GM19238 (cell line): ENCODE measurements around the gene ANKRD55.
"Not testable (repeated sequence)": the region's sequence is repeated elsewhere in the genome, so short reads cannot be mapped to it uniquely, and the experiment has no call there.

Experiments
- DNase-seq: peaks from one replicate; pipeline ENCODE4 v3.0.0; 2011; ENCODE audit warnings: low spot score; ENCODE audit not compliant: insufficient read length

ANKRD55 gene

DNA sequence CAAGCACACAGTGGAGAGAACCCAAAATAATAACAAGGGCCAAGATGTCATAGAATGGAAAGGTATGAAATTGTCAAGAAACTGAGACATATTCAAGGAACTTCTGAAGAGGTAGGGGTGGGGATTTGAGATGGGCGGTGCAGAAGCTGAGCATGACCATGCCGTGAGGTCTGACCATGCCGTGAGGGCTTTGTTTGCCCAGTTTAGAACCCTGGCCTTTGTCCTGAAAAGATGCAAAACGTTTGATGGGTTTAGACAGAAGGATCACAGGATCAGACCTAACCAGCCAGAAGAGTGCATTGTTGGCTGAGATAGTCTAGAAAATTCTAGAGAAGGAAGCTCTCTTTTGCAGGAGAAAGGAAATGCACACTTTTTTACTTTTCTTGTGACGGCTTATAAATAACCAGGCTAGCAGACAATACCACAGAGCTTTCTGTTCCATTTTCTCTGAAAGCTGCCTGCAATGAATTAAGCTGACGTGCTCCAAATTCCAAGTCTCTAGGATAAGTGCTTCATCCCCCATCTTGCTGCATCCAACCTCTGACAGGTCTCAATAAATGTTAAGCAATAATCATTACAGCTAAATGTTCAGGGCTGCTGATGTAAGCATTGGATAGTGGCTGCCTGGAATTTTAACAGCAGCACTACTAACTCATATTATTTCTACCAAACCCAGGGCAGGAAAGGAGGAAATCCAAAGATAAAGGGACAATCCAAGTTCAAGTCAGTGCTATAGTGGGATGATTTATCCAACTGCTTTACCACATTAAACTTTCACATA is 127.4 kb downstream of the ANKRD55 start:
- no peak for DNase-seq

DNA sequence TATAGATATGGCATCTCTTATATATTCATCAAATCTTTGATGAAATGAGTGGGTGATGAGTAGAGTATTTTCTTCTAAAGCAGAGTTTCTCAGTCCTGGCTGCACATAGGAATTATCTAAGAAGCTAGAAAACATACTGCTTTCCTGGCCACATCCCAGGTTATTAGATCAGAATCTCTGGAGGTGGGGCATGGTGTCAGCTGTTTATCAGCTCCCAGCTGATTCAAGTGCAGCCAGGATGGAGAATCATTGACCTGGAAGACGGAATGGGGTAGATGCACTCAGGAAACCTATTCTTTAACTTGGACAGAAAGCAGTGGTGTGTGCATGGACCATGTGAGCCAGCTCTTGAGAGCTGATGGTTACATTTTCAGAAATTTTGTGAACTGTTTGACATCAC is 130.2 kb downstream of the ANKRD55 start:
- DNase-seq = no peak

DNA sequence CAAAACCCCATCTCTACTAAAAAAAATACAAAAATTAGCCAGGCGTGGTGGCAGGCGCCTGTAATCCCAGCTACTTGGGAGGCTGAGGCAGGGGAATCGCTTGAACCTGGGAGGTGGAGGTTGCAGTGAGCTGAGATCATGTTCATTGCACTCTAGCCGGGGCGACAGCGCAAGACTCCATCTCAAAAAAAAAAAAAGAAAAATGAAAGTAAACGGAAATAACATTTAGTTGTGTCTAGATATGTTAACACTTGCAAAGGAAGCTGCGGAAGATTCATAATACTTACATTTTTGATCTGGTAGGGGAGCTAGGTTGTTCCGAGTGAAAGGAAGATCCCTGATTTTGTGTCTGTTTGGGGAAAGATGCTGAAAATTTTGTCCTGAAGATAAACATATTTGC is 130.9 kb downstream of the ANKRD55 start:
- DNase-seq = not testable (repeated sequence)

DNA sequence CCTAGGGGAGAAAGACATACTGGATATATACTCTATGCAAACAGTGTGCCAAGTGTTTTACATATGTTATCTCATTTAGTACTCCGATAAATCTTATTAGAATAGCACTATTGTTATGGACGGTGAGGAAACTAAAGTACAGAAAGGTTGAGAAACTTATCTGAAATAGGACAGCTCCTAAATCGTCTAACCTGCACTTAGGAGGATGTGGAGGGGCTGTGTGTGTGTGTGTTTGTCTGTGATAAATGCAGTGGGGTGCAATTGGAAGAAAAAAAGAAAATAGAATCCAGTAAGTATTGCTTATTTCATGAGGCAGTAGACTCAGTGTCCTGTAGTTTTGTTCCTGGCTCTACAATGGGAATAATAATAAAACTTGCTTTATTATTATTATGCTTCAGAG is 131.9 kb downstream of the ANKRD55 start:
- no peak for DNase-seq

DNA sequence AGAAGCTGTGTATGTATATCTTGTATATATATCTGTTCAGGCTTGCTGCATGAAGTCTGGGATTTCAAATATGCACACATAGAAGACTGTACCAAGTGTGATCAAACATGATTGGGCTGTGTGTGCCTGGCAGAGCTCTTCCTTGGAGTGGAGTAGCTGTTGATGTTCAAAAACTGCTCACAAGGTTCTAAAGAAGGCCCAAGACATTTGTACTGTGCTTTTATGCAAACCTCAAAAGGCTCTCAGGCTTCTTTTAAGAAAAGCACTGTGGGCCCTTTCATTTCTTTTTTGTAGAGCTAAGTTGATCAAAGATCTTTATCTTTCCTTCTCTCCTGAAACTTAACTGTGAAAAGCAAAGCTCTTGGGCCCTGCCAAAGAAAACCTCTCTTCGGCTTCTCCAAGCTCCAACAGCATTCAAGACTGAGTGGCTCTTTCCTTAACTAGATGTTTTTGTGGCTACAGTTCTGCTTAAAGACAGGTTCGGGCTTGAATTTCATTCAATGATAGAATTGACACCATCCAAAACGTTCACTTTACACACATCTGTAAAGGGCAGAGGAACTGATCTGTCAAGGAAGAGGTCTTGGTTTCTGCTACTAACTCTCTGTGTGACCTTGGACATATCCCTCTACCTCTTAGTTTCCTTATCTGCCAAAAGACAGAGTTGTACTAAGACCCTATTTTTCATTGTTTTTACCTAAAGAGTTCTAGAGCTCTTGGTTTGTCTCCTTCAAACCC is 132.5 kb downstream of the ANKRD55 start:
- no peak for DNase-seq

DNA sequence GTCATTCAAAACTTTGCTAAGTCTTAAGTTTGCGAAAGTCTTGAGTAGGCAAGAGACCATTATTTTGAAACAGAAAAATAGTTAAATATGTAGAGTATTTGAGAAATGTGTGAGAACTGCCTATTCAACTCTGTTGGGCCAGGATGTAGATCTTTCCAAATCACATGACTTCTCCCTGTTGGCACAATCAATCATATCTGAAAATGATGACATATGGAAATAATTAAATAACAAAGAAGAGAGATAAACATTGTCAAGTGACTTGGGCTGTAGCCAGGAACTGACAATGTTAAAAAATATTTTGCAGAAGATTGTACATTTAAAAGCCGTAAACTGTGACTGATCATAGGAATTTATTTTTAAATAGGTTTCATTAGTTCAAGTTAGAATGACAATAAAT is 133.8 kb downstream of the ANKRD55 start:
- no peak for DNase-seq

DNA sequence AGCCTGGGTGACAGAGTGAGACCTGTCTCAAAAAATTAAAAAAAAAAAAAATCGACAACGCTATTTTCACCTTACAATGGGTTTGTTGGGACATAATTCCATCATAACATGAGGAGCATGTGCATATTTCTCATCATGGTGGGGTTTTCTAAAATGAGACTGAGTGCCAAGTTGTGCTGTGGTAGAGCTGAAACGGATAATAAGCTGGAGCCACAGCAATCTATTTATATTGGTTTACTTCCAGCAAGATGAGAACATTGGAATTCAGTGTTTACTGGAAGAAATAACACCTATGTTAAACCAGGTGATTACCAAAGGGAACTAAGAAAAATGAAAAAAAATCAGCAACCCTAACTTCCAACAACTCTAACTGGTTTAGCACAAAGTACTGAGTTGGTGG is 136.1 kb downstream of the ANKRD55 start:
- no peak for DNase-seq

DNA sequence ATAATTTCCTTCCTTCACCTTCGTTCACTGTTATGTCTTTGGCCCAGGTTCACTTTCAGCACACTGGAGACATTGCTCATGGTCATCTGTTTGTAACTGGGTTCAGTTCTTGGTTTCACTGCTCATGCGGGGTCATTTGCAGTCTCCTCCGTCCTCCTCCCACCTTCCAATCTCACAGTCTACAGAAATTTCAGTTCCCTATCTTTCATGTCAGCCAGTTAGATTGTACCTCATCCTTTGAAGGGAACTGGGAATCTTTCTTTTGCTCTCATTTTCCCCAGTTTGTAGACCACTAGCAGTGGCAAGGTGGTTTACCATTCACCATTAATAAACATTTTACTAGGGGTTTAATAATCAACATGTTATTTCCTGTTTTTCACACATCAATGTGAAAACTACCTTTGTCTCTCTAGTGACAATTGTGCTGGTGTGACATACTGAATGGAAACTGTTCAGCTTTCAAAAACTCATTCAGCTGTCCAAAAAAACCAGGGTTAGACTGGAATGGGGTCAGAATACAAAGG is 137.5 kb downstream of the ANKRD55 start:
- DNase-seq = no peak

DNA sequence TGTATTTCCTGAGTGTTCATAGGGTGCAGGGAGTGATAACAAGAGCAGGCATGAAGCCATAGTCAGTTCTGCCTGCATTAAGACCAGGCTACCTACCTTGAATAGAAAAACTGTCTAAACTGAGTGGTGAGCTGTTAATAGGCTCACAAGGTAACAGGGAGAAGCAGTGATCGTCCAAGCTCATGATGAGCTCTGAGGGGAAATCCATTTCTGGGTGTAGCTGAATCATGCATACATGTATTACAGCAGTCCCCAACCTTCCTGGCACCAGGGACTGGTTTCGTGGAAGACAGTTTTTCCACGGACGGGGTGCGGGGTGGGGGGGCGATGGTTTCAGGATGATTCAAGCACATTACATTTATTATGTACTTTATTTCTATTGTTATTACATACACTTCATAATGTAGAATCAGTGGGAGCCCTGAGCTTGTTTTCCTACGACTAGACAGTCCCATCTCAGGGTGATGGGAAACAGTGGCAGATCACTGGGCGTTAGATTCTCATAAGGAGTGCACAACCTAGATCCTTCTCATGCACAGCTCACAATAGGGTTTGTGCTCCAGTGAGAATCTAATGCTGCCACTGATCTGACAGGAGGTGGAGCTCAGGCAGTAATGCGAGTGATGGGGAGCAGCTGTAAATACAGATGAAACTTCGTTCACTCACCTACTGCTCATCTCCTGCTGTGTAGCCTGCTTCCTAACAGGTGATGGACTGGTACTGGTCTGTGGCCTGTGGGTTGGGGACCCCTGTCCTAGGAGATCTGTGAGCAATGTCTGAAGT is 138.4 kb downstream of the ANKRD55 start:
- no peak for DNase-seq

DNA sequence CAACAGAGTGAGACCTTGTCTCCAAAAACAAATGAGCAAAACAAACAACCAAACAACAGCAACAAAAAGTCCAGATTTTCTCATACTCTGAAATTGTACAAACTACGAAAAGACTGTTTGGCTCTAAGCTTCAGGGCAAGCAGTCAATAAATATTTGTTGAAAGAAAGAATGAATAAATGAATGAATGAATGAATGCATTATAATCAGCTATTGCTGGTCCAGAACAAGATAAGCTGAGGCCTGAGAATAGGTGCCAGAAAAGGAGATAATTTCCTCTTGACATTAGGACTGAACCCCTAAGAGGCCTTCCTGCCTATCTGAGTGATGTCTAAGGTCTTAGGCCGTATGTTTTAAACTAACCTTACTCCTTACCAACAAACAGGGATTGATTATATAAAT is 139.2 kb downstream of the ANKRD55 start:
- no peak for DNase-seq

DNA sequence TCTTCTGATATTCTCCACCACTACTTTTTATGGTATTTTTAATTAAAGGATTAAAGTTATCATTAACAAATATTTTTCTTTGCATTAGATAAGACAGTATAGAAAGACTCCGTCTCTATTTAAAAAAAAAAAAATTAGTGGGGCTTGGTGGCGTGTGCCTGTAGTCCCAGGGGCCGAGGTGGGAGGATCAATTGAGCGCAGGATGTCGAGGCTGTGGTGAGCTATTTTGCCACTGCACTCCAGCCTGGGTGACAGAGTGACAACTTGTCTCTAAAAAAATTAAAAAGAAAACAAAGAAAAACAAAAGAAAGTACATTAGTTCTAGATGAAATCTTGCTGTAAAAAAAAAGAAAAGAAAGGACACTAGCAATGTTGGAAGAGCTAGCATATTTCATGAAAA is 141.0 kb downstream of the ANKRD55 start:
- DNase-seq = no peak

DNA sequence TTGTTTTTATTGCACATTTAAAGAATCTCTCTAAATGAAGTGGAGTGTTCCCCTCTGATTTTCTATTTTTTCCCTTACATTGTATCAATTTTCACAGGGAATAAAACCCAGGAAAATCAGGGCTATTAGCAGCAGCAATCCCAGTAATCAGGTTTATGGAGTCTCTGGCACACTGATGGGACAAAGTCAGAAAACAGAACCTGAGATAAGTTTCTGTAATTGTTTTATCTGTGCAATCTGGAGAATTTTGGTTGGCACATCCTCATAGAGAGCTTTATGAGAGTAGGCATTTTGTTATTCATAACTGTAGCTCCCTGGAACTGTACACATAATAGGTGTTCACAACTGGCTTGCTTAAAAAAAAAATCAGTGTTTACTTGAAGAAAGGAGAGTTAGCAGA is 141.5 kb downstream of the ANKRD55 start:
- DNase-seq = no peak

DNA sequence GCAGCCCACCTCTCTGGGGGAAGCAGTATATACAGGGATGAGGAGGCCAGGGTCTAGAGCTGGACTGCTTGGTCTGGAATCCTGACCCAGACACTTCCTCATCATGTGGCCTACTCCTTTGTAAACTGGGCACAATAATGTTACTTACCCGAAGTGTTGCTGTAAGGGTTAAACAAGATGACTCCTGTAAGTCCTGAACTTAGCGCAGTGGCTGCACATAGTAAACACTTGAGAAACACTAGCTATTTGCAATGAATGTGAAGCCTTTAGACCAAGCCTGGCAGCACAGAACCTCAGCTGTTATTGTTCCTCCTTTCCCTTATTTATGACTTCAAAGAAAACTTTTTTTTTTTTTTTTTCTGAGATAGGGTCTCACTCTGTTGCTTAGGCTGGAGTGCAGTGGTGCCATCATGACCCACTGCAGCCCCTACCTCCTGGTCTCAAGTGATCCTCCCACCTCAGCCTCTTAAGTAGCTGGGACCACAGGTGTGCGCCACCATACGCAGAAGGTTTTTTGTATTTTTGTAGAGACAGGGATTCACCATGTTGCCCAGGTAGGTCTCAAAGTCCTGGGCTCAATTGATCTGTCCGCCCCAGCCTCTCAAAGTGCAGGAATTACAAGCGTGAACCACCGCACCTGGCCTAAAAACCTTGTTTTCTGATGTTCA is 142.2 kb downstream of the ANKRD55 start:
- DNase-seq = no peak

DNA sequence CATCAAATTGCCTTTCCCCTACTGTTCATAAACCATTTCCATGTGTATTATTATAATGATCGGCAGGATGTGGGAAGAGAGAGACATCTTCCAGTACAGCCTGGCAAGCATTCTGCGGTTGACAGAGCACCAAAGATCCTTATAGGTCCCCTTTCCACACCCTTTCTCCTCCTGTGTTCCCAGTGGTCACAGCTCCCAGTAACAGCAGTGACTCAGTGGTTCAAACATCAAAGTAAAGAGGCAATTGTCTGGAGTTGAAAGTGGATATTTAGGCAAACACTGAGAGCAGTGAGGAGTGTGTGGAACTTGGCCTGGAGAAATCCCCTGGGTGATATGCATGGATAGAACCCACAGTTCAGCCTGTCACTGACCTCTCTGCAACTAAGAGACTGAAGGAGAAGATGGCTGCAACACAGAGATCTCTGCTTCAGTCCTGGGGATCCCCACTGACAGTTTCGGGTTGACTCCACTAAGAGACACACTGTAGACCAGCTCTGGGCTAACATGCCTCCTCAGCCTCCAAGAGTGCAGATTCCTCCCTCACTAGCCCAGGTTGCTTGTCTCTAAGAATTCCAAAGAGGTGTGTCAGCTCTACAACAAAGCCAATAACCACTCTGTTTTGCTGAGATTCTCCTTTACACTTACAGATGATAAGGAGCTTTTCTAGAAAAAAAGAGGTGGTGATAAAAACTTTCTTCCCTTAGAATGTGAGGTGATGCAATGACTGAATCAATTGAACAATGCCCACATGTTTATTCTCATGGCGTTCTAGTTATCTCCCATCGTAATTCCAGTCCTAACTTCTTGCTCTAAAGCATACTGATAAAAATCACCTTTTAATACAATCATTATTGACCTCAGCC is 143.9 kb downstream of the ANKRD55 start:
- peak; percentile 50 for DNase-seq

DNA sequence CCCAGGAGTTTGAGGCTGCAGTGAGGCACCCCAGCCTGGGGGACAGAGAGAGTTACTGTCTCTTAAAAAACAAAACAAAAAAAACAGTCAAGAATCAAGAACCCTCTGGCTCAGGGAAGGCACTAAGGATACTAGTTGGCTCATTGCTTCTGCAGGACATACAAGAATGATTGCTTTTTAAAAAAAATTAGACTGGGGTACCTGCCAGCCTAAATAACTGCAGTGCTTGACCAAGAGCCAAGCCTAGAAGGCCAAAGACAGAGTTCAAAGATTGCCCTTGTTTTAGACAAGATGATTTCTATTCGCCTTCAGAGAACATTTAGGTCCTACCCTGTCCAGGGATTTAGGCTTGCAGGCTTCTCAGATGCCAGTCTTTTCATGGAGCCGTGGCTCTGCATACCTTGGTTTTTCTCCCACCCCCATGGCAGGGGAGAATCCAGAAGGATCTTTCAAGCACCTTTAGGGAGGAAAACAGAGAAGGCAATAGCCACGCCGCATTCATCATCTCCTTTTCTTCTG is 144.6 kb downstream of the ANKRD55 start:
- no peak for DNase-seq

DNA sequence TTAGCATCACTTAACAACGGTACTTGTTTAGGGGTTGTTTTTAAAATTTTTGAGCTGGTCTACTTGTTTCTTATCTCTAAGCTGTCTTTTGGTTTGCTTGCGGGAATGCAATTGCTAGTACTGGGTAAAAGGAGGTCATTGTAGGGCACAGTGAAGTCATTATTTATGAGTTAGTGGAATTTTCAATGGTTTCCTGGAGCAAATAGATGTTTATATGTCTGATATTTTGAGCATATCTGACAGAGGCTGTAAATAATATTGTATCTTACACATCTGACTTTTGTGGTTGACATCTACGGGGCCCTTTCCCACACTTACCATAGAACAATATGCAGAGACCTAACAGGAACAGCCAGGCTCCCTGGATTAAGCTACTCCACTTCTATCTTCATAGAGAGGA is 147.9 kb downstream of the ANKRD55 start:
- no peak for DNase-seq

DNA sequence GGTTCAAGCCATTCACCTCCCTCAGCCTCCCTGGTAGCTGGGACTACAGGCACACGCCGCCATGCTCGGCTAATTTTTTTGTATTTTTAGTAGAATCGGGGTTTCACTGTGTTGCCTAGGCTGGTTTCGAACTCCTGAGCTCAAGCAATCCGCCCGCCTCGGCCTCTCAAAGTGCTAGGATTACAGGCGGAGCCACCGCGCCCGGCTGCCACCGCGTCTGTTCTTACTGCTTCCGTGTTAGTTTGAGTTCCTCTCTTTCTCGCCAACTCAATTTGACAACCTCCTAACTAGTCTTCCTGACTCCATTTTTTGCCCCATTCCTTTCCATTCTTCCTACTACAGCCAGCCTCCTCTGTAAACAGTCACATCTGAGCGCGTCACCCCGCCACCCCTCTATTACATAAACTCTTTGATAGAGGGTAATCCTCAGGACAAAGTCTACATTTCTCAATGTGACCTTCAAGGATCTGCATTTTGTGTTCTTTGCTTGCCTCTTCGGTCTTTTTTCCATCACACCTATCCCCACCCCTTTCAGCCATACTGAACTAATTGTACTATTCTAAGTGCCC is 149.8 kb downstream of the ANKRD55 start:
- DNase-seq = no peak

DNA sequence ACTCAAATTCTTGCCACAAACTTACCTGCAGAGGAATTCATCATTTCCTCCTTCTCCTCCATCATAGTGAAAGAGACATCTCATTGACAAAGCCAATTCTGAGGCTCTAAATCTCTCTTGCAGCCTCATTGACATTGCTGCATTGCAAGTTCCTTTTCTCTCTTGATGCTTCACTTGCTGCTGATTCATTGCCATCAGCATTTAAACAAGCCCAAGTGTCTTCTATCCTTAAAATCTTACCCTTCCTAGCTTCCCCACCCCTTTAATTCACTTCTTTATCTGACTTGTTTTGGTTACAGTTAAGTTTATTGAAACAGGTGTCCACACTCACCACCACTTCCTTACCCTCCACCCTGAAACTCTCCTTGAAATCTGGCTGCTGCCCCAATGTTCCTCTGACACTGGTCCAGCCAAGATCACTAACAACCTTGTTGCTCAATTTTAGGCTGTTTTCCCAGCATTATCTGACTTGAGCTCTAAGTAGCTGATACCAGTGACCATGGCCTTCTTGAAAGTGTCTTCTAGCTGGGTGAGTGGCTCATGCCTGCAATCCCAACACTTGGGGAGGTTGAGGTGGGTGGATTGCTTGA is 152.0 kb downstream of the ANKRD55 start:
- not testable (repeated sequence) for DNase-seq

DNA sequence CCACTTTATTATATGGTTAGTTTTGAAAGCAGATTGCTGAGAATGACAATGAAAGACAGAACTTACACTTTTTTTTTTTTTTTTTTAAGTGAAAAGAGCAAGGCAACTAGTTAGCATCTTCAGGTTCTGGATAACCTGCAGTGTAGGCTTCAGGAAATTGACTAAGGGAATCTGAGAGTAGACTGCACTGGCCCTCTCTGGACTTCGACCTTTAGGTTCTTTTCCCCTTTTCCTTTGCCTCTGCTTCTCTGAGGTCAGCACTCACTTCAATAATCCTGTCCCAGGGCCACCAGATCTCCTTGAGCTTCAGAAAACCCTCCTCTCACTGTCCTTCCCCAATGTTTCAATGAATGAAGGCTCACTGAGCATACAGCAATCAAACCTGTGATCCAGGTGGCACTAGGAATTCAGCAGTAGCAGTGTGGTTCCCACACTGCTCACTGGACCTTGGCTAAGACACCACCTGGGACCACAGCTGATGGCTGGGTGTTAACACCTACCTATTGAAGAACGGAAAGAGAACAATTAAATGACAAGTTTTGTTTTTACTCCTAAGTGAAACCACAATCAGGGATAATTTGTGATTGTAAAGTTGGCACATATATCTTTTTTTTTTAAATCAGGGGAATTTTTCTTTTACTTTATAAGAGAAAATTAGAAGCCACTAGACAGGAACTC is 152.6 kb downstream of the ANKRD55 start:
- DNase-seq = no peak
